ENCODE results near the gene GNG11.
A peak's percentile ranks its signal among the peaks of the same experiment; 100 is the strongest.

GNG11 gene

DNA sequence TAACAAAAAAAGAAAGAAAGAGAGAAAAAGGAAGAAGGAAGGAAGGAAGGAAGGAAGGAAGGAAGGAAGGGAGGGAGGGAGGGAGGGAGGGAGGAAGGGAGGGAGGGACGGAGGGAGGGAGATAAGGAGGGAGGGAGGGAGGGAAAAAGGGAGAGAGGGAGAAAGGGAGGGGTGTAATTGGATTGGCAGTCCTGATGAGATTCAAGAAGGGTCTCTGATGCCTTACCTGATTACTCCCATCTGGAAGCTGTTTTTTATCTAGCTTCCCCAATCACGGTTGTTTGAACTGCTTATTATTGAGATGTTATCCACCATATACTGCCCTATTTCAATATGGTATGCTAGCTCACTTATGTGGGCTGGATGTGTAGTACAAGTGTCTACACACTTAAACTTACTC lies 27.3 kb downstream of the GNG11 start:
- DNase-seq, result no peak

GRCh38 chr7:93949423-93949822 lies 27.9 kb downstream of the GNG11 start:
- DNase-seq, result peak; percentile 64

DNA sequence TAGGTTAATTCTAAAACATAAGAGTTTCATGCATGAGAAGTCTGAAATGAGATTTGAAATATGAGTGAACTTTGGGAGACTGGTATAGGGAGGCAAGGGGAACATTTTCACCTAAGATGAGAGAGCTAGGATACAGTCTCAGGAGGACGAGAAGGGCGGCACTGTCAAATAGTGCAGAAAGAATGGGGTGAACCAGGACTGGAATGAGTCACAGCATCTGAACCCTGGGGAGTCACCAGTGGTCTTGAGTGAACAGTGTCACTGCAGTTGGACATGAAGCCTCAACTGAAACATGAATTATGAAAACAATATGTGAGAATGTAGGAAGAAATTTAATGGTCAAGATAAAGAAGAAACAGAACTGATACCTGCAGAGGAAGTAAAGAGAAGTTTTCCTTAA lies 33.8 kb downstream of the GNG11 start:
- no peak for DNase-seq

- no peak for DNase-seq
Measured at GRCh38 chr7:93957767-93958166, 36.2 kb downstream of the GNG11 start.

DNA sequence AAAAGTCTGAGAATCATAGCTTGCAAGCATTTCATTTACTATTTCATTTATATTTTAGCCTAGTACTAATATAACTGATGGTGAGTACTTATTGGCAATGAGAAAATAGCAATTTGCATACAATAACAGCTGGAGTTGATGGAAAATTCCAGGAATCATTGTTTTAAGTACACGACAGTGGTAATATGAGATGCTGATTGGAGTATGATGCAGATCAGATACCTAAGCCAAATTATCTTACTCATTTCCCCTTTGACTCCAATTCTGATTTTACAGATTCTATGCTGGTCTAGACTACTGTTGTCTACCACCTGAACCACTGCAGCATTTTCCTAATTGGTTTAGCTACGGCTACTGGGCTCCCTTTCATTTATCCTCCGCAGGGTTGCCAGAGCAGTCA lies 36.7 kb downstream of the GNG11 start:
- DNase-seq, result no peak

GRCh38 chr7:93958651-93959050 lies 37.1 kb downstream of the GNG11 start:
- no peak for DNase-seq

GRCh38 chr7:93960986-93961385 lies 39.5 kb downstream of the GNG11 start:
- no peak for DNase-seq

- DNase-seq, result no peak
Measured at GRCh38 chr7:93964262-93964661, 42.7 kb downstream of the GNG11 start.

DNA sequence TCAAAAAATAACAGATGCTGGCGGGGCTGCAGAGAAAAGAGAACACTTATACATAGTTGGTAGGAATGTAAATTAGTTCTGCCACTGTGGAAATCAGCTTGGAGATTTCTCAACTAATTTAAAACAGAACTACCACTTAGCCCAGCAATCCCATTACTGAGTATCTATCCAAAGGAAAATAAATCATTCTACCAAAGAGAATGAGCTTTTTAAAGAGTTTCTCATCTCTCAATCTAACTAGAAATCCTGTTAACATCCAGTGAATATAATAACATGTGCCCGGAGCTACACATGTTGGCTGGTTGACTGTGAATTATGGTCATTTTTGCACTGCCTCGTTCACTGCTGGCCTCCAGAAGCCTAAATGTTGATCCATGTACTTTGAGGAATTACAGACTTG lies 43.3 kb downstream of the GNG11 start:
- DNase-seq, result no peak

- DNase-seq, result no peak
Measured at GRCh38 chr7:93968911-93969620, 47.5 kb downstream of the GNG11 start.

DNA sequence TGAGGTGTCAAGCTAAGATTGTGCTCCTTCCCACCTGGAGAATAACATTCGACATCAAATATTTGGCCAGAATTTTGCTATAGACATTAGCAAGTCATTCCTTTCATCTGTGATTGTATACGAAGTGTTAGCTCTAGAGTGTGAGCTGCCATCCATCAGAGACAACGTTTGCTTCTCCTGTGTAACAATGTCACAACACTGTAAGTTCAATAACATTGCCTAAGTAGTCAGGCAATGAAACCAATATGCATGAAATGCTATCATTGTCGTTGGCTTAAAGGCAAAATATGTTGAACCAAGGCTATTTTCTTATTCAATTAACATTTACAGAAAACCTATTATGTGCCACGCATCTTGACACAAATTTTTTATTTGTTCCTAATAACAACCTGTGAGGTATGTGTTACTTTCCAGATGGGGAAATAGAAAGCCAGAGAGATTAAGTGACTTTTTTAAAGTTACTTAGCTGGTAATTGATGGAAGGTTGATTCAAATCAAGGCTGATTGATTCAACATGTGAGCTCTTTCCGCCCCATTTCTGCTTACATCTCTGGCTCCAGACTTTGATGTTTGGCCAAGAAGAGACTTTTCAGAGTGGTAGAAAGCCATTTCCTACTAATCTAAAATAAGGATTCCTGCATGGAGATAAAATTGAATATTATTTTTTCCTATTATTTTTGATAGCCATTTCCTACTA lies 50.6 kb downstream of the GNG11 start:
- DNase-seq, result no peak

DNA sequence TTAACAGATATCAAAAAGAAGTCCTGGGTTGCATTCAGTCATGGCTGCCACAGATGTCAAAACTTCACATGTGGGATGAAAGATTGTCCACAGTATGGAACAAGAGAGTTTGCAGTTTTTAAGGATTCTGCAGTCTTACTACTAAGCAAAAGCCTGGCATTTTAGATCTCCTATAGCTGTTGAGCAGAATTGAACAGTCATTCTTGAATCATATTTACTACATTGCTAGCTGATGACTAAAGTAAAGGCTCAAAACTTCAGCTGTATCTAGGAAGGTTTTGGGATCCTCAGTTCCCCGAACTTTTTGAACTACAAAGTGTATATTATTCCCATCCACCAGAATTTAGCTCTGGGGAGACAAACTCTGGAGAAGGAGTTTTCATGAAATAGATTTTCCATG lies 51.6 kb downstream of the GNG11 start:
- peak; percentile 17 for DNase-seq

- DNase-seq, result no peak
Measured at GRCh38 chr7:93977211-93977950, 55.8 kb downstream of the GNG11 start.
